DOHH2 (cell line): Measurements from ENCODE around the gene SCLT1.

ENCODE experiments used
- CTCF ChIP-seq: fragments of 200-600 bp; sonication (generic); IDR thresholded peaks from one replicate; pipeline ENCODE4 v1.5.1; 2014; ENCODE audit warnings: antibody characterized with exemption, mild to moderate bottlenecking, low read depth, low read length; ENCODE audit not compliant: poor library complexity, severe bottlenecking
- EZH2phosphoT487 ChIP-seq: fragments of 200-600 bp; sonication (generic); IDR thresholded peaks from 2 replicates; pipeline ENCODE4 v1.6.1; 2017; ENCODE audit warnings: borderline replicate concordance, mild to moderate bottlenecking, antibody characterized with exemption, low read length, moderate library complexity, mixed read lengths

DNA sequence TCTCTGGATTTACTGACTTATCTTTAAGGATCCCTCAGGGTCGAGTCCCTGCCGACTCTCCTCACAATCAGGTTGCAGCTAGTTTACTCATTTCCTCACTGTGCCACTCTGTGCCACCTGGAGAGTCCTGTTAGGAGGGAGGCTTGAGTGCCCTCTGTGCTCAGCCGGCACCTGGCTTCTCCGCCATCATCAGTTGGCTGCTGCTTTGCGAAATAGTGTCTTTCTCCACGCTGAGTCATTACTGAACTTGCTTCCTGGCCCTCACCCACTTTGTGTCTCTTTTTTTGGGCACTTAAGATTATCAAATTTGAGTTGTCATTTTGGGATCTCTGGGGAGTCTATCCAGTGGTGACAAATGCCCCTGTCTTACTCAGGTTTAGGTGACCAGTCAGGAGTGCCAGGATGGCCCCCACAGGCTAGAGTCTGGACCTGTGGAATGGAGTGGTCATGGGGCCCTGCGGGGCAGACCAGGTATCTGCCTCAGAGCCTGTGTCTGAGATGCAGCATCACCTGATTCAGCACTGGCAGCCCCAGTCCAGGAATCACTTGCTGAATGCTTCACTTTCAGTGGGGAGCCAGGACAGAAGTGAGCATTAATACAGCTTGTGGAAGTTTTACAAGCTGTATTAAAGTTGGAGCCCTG, 246.1 kb downstream of the SCLT1 start:
- TF ChIP-seq EZH2phosphoT487, result no peak
- TF ChIP-seq CTCF, result no peak
